GM23338 (cell line): ENCODE data around the gene BNIPL. TPM values are rescaled to one million over a fixed set of nuclear protein-coding genes. Genes with fewer than 3 reads are reported as not detected.

Experiments
- ATAC-seq: fragments of 200-7000 bp; cut with Tn5 transposase; 3 replicates; pipeline ENCODE4 v1.9.1; 2020
- DNase-seq: peaks from one replicate; pipeline ENCODE4 v3.0.0-alpha.2; 2015; ENCODE audit warnings: low spot score
- H2AFZ ChIP-seq: fragments of 200-600 bp; sonication (generic); 2 replicates; pipeline ENCODE4 v1.8.0; 2016; ENCODE audit warnings: antibody characterized with exemption, mild to moderate bottlenecking, moderate library complexity
- H3F3A ChIP-seq: fragments of 200-600 bp; sonication (generic); replicated peaks from 2 replicates; pipeline ENCODE4 v1.8.0; 2017; ENCODE audit warnings: antibody characterized with exemption, mixed run types, low read depth
- H3K27ac ChIP-seq: fragments of 200-600 bp; sonication (generic); 2 replicates; pipeline ENCODE4 v1.6.1; 2016; ENCODE audit warnings: low read depth
- H3K27me3 ChIP-seq: fragments of 200-600 bp; sonication (generic); 2 replicates; pipeline ENCODE4 v1.8.0; 2016; ENCODE audit warnings: mild to moderate bottlenecking, mixed run types, moderate library complexity; ENCODE audit not compliant: insufficient read depth
- H3K36me3 ChIP-seq: fragments of 200-600 bp; sonication (generic); 2 replicates; pipeline ENCODE4 v1.8.0; 2016; ENCODE audit warnings: mild to moderate bottlenecking; ENCODE audit not compliant: insufficient read depth
- H3K4me1 ChIP-seq: fragments of 200-600 bp; sonication (generic); 2 replicates; pipeline ENCODE4 v1.8.0; 2016; ENCODE audit warnings: mild to moderate bottlenecking, moderate library complexity; ENCODE audit not compliant: insufficient read depth
- H3K4me2 ChIP-seq: fragments of 200-600 bp; sonication (generic); 2 replicates; pipeline ENCODE4 v1.7.1; 2017; ENCODE audit warnings: mixed run types
- H3K4me3 ChIP-seq: fragments of 200-600 bp; sonication (generic); 2 replicates; pipeline ENCODE4 v1.6.1; 2016; ENCODE audit warnings: mixed run types
- H3K79me2 ChIP-seq: fragments of 200-600 bp; sonication (generic); replicated peaks from 2 replicates; pipeline ENCODE4 v1.8.0; 2017; ENCODE audit warnings: mild to moderate bottlenecking; ENCODE audit not compliant: insufficient read depth
- H3K9me2 ChIP-seq: fragments of 200-600 bp; sonication (generic); 2 replicates; pipeline ENCODE4 v1.8.0; 2017; ENCODE audit not compliant: insufficient read depth
- H4K20me1 ChIP-seq: fragments of 200-600 bp; sonication (generic); replicated peaks from 2 replicates; pipeline ENCODE4 v1.8.0; 2017; ENCODE audit warnings: mild to moderate bottlenecking; ENCODE audit not compliant: insufficient read depth
- H3K27ac Mint-ChIP-seq: 2 replicates; pipeline ENCODE4 v1.8.0; 2020; ENCODE audit warnings: inconsistent platforms, mild to moderate bottlenecking, moderate library complexity, mixed read lengths
- H3K27me3 Mint-ChIP-seq: 3 replicates; pipeline ENCODE4 v1.8.0; 2022; ENCODE audit warnings: low read depth, mild to moderate bottlenecking, moderate library complexity, mixed read lengths, inconsistent platforms; ENCODE audit not compliant: insufficient read depth, poor library complexity
- H3K36me3 Mint-ChIP-seq: 3 replicates; pipeline ENCODE4 v1.8.0; 2021; ENCODE audit warnings: low read depth, mild to moderate bottlenecking, inconsistent platforms, moderate library complexity, mixed read lengths
- H3K4me1 Mint-ChIP-seq: 3 replicates; pipeline ENCODE4 v1.8.0; 2020; ENCODE audit warnings: mild to moderate bottlenecking, inconsistent platforms, mixed read lengths
- H3K4me3 Mint-ChIP-seq: 3 replicates; pipeline ENCODE4 v1.8.0; 2021; ENCODE audit warnings: moderate library complexity, mild to moderate bottlenecking, inconsistent platforms, mixed read lengths
- H3K9me3 Mint-ChIP-seq: 3 replicates; pipeline ENCODE4 v1.8.0; 2020; ENCODE audit warnings: moderate library complexity, mild to moderate bottlenecking, inconsistent platforms, mixed read lengths
- CREB1 ChIP-seq: fragments of 250-450 bp; sonication (Bioruptor Pico); IDR thresholded peaks from 2 replicates; pipeline ENCODE4 v1.5.0; 2020; ENCODE audit warnings: low read depth, mild to moderate bottlenecking, moderate library complexity
- ETS1 ChIP-seq: IDR thresholded peaks from 2 replicates; pipeline ENCODE4 v1.6.1; 2016; ENCODE audit warnings: antibody characterized with exemption
- EZH2 ChIP-seq: fragments of 200-600 bp; sonication (generic); IDR thresholded peaks from one replicate; pipeline ENCODE4 v1.8.0; 2017; ENCODE audit warnings: antibody characterized with exemption, mild to moderate bottlenecking, low read depth; ENCODE audit not compliant: unreplicated experiment
- EZH2phosphoT487 ChIP-seq: fragments of 200-600 bp; sonication (generic); IDR thresholded peaks from one replicate; pipeline ENCODE4 v1.8.1; 2018; ENCODE audit warnings: antibody characterized with exemption; ENCODE audit not compliant: unreplicated experiment
- JUNB ChIP-seq: IDR thresholded peaks from one replicate; pipeline ENCODE4 v1.6.1; 2016; ENCODE audit warnings: antibody characterized with exemption; ENCODE audit not compliant: unreplicated experiment
- NANOG ChIP-seq: IDR thresholded peaks from 2 replicates; pipeline ENCODE4 v1.6.1; 2016; ENCODE audit warnings: antibody characterized with exemption, borderline replicate concordance
- POLR2AphosphoS5 ChIP-seq: IDR thresholded peaks from 2 replicates; pipeline ENCODE4 v1.6.1; 2016; ENCODE audit warnings: antibody characterized with exemption, low read depth
- REST ChIP-seq: IDR thresholded peaks from one replicate; pipeline ENCODE4 v1.6.1; 2018; ENCODE audit warnings: antibody characterized with exemption; ENCODE audit not compliant: unreplicated experiment
- STAT1 ChIP-seq: IDR thresholded peaks from one replicate; pipeline ENCODE4 v1.6.1; 2016; ENCODE audit warnings: antibody characterized with exemption; ENCODE audit not compliant: unreplicated experiment
- ZNF114 ChIP-seq: fragments of 250-450 bp; sonication (Bioruptor Pico); IDR thresholded peaks from 2 replicates; pipeline ENCODE4 v1.5.0; 2020; ENCODE audit warnings: mild to moderate bottlenecking, moderate library complexity
- ZNF331 ChIP-seq: fragments of 250-450 bp; sonication (Bioruptor Pico); IDR thresholded peaks from 2 replicates; pipeline ENCODE4 v1.5.0; 2020; ENCODE audit warnings: low read depth, mild to moderate bottlenecking, moderate library complexity
- ZNF462 ChIP-seq: fragments of 250-450 bp; sonication (Bioruptor Pico); IDR thresholded peaks from 2 replicates; pipeline ENCODE4 v1.5.0; 2020; ENCODE audit warnings: mild to moderate bottlenecking, moderate library complexity
- polyA plus RNA-seq: library from polyadenylated mRNA; unstranded; fragments of >200 nt; fragmentation: Nextera tagmentation; extraction: Ambion mirVana; gene quantifications from 2 replicates; pipeline ENCODE4 v1.2.1, GENCODE V29; 2016
- total RNA-seq: library from RNA; depleted of rRNA; stranded (reverse); fragments of >200 nt; shearing (Covaris generic); gene quantifications from 2 replicates; pipeline ENCODE4 v1.2.3, GENCODE V29; 2014
- TF ChIP-seq, protein P1 (sequence below), 2 experiments: fragments of 200-600 bp in 1 of 2; sonication (generic) in 1 of 2; conservative IDR thresholded peaks; 2 replicates each; pipeline versions ENCODE4 v1.5.1 to v1.6.1; 2016 to 2017; ENCODE audit warnings: antibody characterized with exemption in 2 of 2, low read depth in 2 of 2, mild to moderate bottlenecking in 2 of 2, moderate library complexity in 1 of 2

BNIPL gene
- total and polyA plus RNA-seq, 2 experiments from 2014 or later = 0.91 to 1.2 TPM

- H3K27ac ChIP-seq = 0 out of 2 replicates have a peak overlapping the region, but pooled peaks have one; percentile 86
- Mint-ChIP-seq H3K36me3 (peaks cover 68% of the 10 kb centered on the region), H3K4me3 (no peak overlapping the region; the same call in 2 of the 3 replicates), H3K27me3 (peaks cover 18% of the 10 kb centered on the region), H3K4me1 (peaks cover 25% of the 10 kb centered on the region), H3K27ac (peak overlapping the region; percentile 24; the same call in 1 of the 2 replicates), H3K9me3 (no peaks in the 10 kb centered on the region; the same call in 2 of the 3 replicates)
- H3K36me3 ChIP-seq = peaks cover 43% of the 10 kb centered on the region
- peaks cover 20% of the 10 kb centered on the region for H3K4me1 ChIP-seq
- no peaks in the 10 kb centered on the region for H3K27me3 ChIP-seq
- H4K20me1 ChIP-seq = peaks cover 30% of the 10 kb centered on the region
- peaks cover 51% of the 10 kb centered on the region for H3K79me2 ChIP-seq
- TF ChIP-seq EZH2 = no peak
- no peak for TF ChIP-seq ETS1
- TF ChIP-seq EZH2phosphoT487 = no peak
- TF ChIP-seq JUNB = no peak
- no peak for TF ChIP-seq POLR2AphosphoS5
- TF ChIP-seq ZNF462 = no peak
- TF ChIP-seq STAT1 = no peak
- TF ChIP-seq NANOG = no peak
- no peak for TF ChIP-seq CREB1 (CRISPR knock-in tag)
- no peak for TF ChIP-seq ZNF114 (CRISPR knock-in tag)
- TF ChIP-seq, protein P1, sequence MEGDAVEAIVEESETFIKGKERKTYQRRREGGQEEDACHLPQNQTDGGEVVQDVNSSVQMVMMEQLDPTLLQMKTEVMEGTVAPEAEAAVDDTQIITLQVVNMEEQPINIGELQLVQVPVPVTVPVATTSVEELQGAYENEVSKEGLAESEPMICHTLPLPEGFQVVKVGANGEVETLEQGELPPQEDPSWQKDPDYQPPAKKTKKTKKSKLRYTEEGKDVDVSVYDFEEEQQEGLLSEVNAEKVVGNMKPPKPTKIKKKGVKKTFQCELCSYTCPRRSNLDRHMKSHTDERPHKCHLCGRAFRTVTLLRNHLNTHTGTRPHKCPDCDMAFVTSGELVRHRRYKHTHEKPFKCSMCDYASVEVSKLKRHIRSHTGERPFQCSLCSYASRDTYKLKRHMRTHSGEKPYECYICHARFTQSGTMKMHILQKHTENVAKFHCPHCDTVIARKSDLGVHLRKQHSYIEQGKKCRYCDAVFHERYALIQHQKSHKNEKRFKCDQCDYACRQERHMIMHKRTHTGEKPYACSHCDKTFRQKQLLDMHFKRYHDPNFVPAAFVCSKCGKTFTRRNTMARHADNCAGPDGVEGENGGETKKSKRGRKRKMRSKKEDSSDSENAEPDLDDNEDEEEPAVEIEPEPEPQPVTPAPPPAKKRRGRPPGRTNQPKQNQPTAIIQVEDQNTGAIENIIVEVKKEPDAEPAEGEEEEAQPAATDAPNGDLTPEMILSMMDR (conservative IDR thresholded peaks at IDR 0.05; ENCODE audit: low read depth in 2 of 2) = no peak
- TF ChIP-seq ZNF331 = no peak
- TF ChIP-seq REST = no peak
- H2AFZ ChIP-seq = no peak overlapping the region
- peaks cover 32% of the 10 kb centered on the region; the same call in 1 of the 2 replicates for H3F3A ChIP-seq
- H3K4me3 ChIP-seq = no peak overlapping the region
- ATAC-seq (no peak), DNase-seq (no peak)
- H3K4me2 ChIP-seq = no peak overlapping the region
- H3K9me2 ChIP-seq = no peaks in the 10 kb centered on the region
These were observed 19.8 kb downstream of the BNIPL start for GRCh38 chr1:151056149-151056548.
